ENCODE data around the gene XKRX. TPM values are rescaled to one million over a fixed set of nuclear protein-coding genes. Genes with fewer than 3 reads are reported as not detected.

XKRX gene
- polyA plus RNA-seq, 2 of the 4 experiments (the other 2 are of a cell fraction), result 0.13 to 0.50 TPM

DNA sequence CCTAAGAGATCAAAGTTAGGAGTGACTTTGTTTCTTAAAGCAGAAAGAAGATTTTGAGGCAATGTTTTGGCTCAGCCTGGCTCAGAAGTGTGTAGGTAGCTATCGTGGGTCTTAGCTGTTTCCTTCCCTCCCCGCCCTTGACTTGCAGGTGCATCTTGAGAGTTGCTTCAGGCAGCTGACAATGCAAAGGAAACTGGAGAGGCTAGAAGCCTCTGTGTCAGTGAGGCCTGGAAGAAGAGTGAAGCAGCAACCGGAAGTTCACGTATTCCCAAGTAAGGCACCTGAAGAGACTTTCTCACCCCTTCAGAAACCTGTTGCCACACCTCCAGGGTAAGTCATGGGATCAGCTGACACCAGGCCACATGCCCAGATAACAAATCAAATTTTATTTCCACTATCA is 10.6 kb upstream of the XKRX start:
- 81% methylated on average over 4 of the region's 4 CpGs for WGBS (ENCODE audit: missing lambda C conversion rate)
- no peak overlapping the region for H3K4me3 ChIP-seq
- no peak overlapping the region for H3K27ac ChIP-seq
- POLR2A ChIA-PET, result interaction anchor here (1.1 kb wide), 1 partner anchor 10 kb away, joined by 3 read pairs; the partner anchor contains the start of gene XKRX
- CTCF ChIA-PET, result no interaction called here
- H3K4me1 ChIP-seq, result no peaks in the 10 kb centered on the region
- FAIRE-seq, result no peak
- DNase-seq (ENCODE audit: low read depth in 1 of 2, low spot score in 1 of 2), result no peak
- no peak for ATAC-seq
- no peak overlapping the region for H3K4me2 ChIP-seq
- no peak for TF ChIP-seq BHLHE40 (IDR thresholded peaks at IDR 0.05; ENCODE audit: low read depth, low read length)
- TF ChIP-seq RCOR1 (IDR thresholded peaks at IDR 0.05; ENCODE audit: low read depth, low read length), result no peak
- TF ChIP-seq GATA3 (IDR thresholded peaks at IDR 0.05; ENCODE audit: borderline replicate concordance), result no peak
- TF ChIP-seq EHMT2 (IDR thresholded peaks at IDR 0.05; ENCODE audit: low read depth), result no peak
- no peak for TF ChIP-seq KDM5A (IDR thresholded peaks at IDR 0.05)
- no peak for TF ChIP-seq JUN (IDR thresholded peaks at IDR 0.05)
- TF ChIP-seq MAZ (IDR thresholded peaks at IDR 0.05; ENCODE audit: borderline replicate concordance, low read depth, low read length), result no peak
- TF ChIP-seq HOXA7 (CRISPR knock-in tag; IDR thresholded peaks at IDR 0.05), result no peak
- TF ChIP-seq HEYL (CRISPR knock-in tag; IDR thresholded peaks at IDR 0.05), result no peak
- no peak for TF ChIP-seq KDM1A (IDR thresholded peaks at IDR 0.05; ENCODE audit: low read depth)
- no peak for TF ChIP-seq MYC (IDR thresholded peaks at IDR 0.05; ENCODE audit: borderline replicate concordance, low read length)
- TF ChIP-seq RARB (CRISPR knock-in tag; IDR thresholded peaks at IDR 0.05), result no peak
- TF ChIP-seq FOXS1 (CRISPR knock-in tag; IDR thresholded peaks at IDR 0.05), result no peak
- TF ChIP-seq NR3C1 (IDR thresholded peaks at IDR 0.05), result no peak
- TF ChIP-seq NFE2L2 (conservative IDR thresholded peaks at IDR 0.05; ENCODE audit: low read length), result no peak
- no peaks in the 10 kb centered on the region for H3K9me3 ChIP-seq

GRCh38 chrX:100935767-100936166 is 7.0 kb upstream of the XKRX start:
- TF ChIP-seq RCOR1 (IDR thresholded peaks at IDR 0.05; ENCODE audit: low read depth, low read length) (no peak), ZFP36 (IDR thresholded peaks at IDR 0.05; ENCODE audit: borderline replicate concordance, partially characterized antibody) (no peak), BHLHE40 (IDR thresholded peaks at IDR 0.05; ENCODE audit: low read depth, low read length) (no peak), HOXB13 (CRISPR knock-in tag; IDR thresholded peaks at IDR 0.05; ENCODE audit: low read depth) (no peak), ESRRA (IDR thresholded peaks at IDR 0.05; ENCODE audit: borderline replicate concordance, low read length) (no peak), HOXB5 (CRISPR knock-in tag; IDR thresholded peaks at IDR 0.05) (no peak), CEBPB (IDR thresholded peaks at IDR 0.05) (no peak), PHF8 (IDR thresholded peaks at IDR 0.05; ENCODE audit: borderline replicate concordance, low read depth) (no peak), RARB (CRISPR knock-in tag; IDR thresholded peaks at IDR 0.05) (no peak), HOXA7 (CRISPR knock-in tag; IDR thresholded peaks at IDR 0.05) (no peak), JUN (IDR thresholded peaks at IDR 0.05) (no peak), KDM1A (IDR thresholded peaks at IDR 0.05; ENCODE audit: low read depth) (no peak)
- TF ChIP-seq, protein P1, sequence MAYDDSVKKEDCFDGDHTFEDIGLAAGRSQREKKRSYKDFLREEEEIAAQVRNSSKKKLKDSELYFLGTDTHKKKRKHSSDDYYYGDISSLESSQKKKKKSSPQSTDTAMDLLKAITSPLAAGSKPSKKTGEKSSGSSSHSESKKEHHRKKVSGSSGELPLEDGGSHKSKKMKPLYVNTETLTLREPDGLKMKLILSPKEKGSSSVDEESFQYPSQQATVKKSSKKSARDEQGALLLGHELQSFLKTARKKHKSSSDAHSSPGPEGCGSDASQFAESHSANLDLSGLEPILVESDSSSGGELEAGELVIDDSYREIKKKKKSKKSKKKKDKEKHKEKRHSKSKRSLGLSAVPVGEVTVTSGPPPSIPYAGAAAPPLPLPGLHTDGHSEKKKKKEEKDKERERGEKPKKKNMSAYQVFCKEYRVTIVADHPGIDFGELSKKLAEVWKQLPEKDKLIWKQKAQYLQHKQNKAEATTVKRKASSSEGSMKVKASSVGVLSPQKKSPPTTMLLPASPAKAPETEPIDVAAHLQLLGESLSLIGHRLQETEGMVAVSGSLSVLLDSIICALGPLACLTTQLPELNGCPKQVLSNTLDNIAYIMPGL (CRISPR knock-in tag; IDR thresholded peaks at IDR 0.05; ENCODE audit: borderline replicate concordance), result no peak
- TF ChIP-seq, protein P2, sequence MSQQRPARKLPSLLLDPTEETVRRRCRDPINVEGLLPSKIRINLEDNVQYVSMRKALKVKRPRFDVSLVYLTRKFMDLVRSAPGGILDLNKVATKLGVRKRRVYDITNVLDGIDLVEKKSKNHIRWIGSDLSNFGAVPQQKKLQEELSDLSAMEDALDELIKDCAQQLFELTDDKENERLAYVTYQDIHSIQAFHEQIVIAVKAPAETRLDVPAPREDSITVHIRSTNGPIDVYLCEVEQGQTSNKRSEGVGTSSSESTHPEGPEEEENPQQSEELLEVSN (IDR thresholded peaks at IDR 0.05; ENCODE audit: borderline replicate concordance, low read depth), result no peak
- TF ChIP-seq, protein P3, sequence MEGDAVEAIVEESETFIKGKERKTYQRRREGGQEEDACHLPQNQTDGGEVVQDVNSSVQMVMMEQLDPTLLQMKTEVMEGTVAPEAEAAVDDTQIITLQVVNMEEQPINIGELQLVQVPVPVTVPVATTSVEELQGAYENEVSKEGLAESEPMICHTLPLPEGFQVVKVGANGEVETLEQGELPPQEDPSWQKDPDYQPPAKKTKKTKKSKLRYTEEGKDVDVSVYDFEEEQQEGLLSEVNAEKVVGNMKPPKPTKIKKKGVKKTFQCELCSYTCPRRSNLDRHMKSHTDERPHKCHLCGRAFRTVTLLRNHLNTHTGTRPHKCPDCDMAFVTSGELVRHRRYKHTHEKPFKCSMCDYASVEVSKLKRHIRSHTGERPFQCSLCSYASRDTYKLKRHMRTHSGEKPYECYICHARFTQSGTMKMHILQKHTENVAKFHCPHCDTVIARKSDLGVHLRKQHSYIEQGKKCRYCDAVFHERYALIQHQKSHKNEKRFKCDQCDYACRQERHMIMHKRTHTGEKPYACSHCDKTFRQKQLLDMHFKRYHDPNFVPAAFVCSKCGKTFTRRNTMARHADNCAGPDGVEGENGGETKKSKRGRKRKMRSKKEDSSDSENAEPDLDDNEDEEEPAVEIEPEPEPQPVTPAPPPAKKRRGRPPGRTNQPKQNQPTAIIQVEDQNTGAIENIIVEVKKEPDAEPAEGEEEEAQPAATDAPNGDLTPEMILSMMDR (IDR thresholded peaks at IDR 0.05), result no peak
- CTCF ChIA-PET, result interaction anchor here (0.6 kb wide), 1 partner anchor 14 kb away, joined by 3 read pairs; no protein-coding TSS in a partner anchor
- Histone ChIP-seq H3K4me1 (no peaks in the 10 kb centered on the region), H3K4me3 (no peak overlapping the region), H3K4me2 (no peak overlapping the region), H3K9me3 (peaks cover 7% of the 10 kb centered on the region; the same call in 1 of the 3 replicates), H3K27ac (no peak overlapping the region)
- no peak for DNase-seq (ENCODE audit: low read depth in 1 of 2, low spot score in 1 of 2)
- POLR2A ChIA-PET, result no interaction called here
- peak; percentile 94 for FAIRE-seq
- ATAC-seq, result no peak
- 55% methylated on average over 2 of the region's 2 CpGs for WGBS (ENCODE audit: missing lambda C conversion rate)

Measured in A549 (cell line).